ENCODE data around the gene FGGY.
A peak's percentile ranks its signal among the peaks of the same experiment; 100 is the strongest.

The FGGY gene

DNA sequence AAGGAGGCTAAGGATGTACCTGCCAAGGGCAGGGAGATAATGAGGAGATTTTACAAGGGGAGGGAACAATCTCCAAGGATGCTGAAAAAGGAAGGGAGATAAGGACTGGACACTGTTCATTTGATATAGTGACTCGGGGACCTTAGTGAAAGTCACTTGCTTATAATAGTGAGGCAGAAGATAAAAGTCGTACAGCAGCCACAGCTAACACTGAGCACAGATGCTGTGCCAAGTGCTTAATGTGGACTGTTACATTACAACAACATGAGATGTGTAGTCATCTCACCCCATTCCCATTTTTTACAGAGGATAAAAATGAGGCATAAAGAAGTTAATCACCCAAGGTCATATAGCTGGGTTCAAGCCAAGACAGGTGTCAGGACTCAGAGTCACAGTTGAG lies 181.9 kb downstream of the FGGY start:
- DNase-seq (ENCODE audit: low read depth), result no peak
- TF ChIP-seq, protein P1, sequence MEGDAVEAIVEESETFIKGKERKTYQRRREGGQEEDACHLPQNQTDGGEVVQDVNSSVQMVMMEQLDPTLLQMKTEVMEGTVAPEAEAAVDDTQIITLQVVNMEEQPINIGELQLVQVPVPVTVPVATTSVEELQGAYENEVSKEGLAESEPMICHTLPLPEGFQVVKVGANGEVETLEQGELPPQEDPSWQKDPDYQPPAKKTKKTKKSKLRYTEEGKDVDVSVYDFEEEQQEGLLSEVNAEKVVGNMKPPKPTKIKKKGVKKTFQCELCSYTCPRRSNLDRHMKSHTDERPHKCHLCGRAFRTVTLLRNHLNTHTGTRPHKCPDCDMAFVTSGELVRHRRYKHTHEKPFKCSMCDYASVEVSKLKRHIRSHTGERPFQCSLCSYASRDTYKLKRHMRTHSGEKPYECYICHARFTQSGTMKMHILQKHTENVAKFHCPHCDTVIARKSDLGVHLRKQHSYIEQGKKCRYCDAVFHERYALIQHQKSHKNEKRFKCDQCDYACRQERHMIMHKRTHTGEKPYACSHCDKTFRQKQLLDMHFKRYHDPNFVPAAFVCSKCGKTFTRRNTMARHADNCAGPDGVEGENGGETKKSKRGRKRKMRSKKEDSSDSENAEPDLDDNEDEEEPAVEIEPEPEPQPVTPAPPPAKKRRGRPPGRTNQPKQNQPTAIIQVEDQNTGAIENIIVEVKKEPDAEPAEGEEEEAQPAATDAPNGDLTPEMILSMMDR (conservative IDR thresholded peaks at IDR 0.05; ENCODE audit: low read length), result no peak
- H3K4me3 ChIP-seq (ENCODE audit: low read length), result no peak overlapping the region

DNA sequence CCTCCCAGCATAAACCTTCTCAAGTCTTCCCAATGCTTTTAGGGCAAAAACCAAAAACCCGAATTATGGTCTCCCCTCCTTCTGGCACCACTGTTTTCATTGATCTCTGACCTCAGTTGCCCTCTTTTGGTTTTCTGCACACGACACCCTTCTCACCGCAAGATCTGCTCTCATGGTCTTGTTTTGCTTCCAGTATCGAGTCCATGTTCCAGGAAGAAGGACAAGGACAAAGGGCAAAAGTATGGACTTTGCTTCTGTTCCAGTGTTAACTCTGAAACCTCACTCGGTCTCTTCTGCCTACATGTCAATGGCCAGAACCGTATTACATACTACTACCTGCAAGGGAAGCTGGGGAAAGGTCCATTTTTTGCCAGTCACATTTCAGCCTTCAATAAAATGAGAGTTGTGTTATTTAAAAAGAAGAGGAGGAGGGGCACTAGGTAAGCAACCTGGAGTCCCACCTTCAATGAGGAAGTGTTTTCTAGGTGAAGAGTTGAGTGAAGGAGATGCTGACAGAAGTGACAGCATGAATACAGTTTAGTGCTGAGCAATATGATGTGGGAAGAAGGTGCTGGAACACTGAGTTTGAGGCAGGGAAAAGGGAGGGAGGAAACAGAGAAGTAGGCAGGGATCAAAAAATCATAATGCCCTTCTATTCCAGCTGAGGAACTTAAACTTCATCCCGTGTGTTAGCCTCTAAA lies 183.4 kb downstream of the FGGY start:
- TF ChIP-seq, protein P1 (conservative IDR thresholded peaks at IDR 0.05; ENCODE audit: low read length), result no peak
- no peak overlapping the region for H3K4me3 ChIP-seq (ENCODE audit: low read length)
- no peak for DNase-seq (ENCODE audit: low read depth)

DNA sequence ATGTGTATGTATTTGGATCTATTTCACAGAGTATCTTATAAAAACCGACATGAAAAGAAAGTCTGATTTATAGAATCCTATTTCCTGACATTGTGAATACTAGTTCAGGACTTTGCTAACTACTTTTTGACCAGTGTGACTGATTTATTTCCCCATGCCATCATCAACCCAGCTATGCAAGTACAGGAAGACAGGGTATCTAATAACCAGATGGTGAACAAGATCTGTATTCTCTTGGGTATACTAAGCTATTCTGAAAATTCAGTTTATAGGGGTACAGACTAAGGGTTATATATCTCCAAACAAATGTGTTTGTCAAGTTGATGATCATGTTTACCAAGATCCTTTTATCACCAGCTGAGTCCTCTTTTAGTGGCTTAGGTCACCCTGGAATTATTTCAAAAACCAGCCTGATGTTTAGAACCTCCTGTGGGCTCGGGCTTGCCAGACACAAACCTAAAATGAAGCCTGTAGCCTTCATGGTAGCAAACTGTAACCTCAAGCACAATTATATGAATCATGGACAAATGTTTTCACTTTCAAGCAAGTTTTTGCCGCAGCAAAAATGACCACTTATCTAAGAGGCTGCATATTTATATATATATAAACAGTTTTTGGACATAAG lies 185.1 kb downstream of the FGGY start:
- H3K4me3 ChIP-seq (ENCODE audit: low read length), result no peak overlapping the region
- TF ChIP-seq, protein P1 (conservative IDR thresholded peaks at IDR 0.05; ENCODE audit: low read length), result no peak
- peak; percentile 73 for DNase-seq (ENCODE audit: low read depth)

DNA sequence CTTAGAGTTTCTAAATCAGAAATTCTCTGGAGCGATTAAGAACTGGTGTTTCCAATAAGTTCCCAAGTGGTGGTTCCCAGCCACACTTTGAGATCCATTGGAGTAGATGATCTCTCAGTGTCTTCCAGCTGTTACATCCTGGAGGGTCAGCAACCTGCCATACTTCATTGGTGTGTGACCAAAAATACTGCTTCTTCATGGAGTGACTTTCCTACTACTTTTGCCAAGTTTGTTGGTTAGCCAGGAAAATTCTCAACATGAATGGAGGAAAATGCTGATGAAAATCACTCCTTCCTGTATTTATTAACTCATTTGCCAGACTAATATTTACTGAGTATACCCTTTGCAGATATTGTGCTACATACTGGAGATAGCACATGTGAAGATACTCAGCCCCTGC lies 186.1 kb downstream of the FGGY start:
- DNase-seq (ENCODE audit: low read depth), result no peak
- TF ChIP-seq, protein P1 (conservative IDR thresholded peaks at IDR 0.05; ENCODE audit: low read length), result no peak
- H3K4me3 ChIP-seq (ENCODE audit: low read length), result no peak overlapping the region

DNA sequence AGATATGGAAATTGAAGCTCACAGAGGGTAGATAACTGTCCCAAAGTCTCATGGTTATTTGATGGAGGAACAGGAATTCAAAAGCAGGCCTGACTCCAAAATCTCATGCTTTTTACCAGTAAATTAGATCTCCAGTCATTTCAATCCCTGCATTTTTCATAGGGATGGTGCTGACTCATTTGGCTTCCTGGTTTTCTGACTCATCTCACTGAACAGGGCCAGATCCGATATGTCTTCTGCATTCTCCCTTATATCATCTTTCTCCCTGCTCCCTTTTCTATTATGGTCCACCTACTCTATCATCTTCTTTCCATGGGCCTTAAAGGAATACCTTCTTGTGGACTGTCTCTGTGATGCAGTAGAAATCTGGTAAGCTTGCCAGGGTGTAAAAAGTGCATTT lies 187.2 kb downstream of the FGGY start:
- no peak overlapping the region for H3K4me3 ChIP-seq (ENCODE audit: low read length)
- peak; percentile 91 for DNase-seq (ENCODE audit: low read depth)
- TF ChIP-seq, protein P1 (conservative IDR thresholded peaks at IDR 0.05; ENCODE audit: low read length), result no peak

DNA sequence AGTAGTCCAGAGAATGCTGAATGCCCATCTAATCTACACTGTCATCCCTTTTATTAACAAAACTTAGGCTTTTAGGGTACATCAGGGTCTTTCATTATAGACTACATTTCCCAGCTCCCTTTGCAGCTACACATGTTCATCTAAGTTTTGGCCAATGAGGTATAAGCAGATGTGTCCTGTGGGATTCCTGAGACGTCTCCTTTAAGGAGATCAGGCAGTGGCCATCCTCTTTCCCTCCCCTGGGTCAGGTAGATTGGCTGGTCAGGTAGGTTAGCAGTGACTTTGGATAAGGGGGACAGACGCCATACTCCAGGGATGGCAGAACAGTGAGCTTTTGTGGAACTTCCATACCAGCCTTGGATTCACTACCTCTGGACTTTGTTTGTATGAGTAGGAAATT lies 188.3 kb downstream of the FGGY start:
- DNase-seq (ENCODE audit: low read depth), result no peak
- H3K4me3 ChIP-seq (ENCODE audit: low read length), result no peak overlapping the region
- TF ChIP-seq, protein P1 (conservative IDR thresholded peaks at IDR 0.05; ENCODE audit: low read length), result no peak

DNA sequence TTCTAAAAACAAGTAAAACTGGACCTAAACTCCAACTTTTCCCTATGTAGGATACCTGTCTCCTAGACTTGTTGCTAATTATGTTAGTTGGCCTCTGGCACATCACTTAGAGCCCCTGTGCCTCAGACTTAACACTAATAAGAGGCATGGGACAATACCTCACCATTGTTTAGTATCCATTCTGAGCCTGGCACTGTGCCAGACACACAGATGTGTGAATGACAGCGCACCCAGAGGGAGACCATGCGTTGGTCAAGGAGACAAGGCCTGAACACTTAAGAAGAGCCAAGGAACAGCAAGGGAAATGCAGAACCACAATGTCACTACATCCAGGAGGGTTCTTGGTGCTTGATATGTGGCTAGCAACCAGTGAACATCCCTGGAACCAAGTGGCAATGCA lies 189.1 kb downstream of the FGGY start:
- TF ChIP-seq, protein P1 (conservative IDR thresholded peaks at IDR 0.05; ENCODE audit: low read length), result no peak
- no peak overlapping the region for H3K4me3 ChIP-seq (ENCODE audit: low read length)
- DNase-seq (ENCODE audit: low read depth), result no peak

All from AG10803 (cell line).